IPS-11a (cell line): Measurements from ENCODE around the gene LYST.
"Not testable (repeated sequence)": the region's sequence is repeated elsewhere in the genome, so short reads cannot be mapped to it uniquely, and the experiment has no call there.

Experiments used
- H3K4me3 ChIP-seq: one replicate; pipeline ENCODE4 v1.5.1; 2013; ENCODE audit warnings: low read depth, low read length, control low read depth

Gene LYST

DNA sequence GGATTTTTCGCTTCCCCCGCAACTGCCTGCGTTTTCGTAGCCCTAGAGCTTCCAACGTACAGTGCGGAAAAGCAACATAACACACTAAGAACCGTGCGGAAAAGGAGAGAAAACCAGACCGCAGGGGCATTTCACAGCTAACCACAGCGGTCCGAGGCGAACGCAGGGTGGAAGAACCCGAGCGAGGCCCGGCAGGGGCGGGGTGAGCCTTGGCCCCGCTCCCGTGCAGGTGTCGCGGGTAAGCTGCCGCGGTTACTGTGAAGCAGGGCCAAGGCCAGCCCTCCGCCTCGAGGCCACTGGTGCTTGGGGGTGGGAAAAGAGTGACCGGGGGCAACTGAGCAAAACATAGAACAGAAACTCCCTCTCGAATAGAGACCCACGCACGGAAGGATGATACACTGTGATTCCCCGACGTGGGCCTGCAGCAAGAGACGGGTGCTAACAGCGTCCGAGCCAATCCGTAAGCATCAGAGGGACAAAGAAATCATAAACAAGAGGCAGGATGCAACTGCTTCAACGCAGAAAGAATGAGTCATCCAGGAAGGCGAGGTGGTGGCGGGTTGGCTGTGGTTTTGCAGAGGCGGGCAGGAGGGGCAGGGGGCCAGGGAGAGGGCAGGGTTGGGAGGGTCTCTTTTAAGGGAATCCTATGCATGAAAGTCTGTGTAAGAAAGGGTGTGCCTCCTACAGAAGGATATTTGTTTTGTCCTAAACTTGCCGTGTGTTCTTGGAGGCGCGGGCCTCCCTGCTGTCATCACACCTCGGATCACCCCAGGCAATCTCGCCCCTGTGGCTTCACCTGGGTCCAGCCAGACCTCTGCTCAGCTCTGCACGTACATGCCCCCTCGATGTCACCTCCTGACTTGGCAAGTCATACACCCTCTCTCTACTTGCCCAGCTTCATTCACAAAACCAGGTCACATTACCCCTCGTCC is 224.4 kb downstream of the LYST start:
- no peak overlapping the region for H3K4me3 ChIP-seq

DNA sequence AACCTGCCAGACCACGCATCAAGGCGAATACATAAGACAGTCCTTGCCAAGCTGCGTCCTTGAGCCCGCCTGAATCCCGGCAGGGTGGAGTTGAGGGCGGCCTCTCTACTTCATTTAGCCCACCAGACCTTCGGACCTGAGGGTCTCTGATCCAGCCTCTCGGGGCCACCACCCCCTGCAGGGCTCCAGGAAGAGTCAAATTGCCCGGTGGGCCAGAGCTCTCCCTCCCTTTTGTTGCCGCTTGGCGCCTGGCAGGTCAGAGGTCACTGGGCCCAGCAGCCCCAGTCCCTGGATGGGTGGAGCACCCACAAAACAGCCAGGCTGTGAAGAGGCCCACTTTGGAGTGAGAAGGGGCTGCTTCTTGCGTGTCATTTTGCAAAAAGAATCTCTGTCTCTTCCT is 226.1 kb downstream of the LYST start:
- no peak overlapping the region for H3K4me3 ChIP-seq

DNA sequence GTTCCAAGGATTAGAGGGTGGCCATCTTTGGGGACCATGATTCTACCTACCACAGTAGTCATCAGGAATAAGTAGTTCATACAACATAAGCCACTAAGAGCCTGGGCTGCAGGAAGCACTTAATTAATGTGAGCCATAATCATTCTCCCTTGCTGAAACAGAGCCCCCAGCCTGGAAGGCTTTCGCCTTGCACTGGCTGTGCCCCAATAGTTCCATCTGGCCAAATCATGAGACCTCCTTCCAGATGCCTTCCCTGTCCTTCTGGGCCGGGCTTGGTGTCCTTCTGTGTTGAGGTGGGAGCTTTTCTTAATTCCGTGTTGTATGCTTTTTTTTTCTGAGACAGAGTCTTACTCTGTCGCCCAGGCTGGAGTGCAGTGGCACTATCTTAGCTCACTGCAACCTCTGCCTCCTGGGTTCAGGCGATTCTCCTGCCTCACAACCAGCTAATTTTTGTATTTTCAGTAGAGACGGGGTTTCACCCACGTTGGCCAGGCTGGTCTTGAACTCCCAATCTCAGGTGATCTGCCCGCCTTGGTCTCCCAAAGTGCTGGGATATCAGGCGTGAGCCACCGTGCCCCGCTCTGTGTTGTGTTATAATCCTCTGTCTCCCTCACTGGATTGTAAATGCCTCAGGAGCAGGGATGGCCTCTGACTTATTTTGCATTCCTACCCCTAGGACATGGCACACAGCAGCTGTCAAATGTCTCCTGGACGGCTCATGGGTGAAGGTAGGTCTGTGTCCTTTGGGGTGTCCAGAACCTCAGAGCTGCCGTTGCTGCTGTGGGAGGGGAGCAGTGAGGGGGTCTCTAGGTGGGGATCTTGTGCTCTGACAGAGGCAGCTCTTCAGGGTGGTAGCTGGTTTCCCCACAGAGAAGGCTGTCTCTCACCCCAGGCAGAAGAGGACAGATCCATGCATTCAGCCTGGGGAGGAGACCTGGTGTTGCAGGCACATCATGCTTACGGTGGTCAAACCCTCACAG is 227.2 kb downstream of the LYST start:
- no peak overlapping the region for H3K4me3 ChIP-seq

DNA sequence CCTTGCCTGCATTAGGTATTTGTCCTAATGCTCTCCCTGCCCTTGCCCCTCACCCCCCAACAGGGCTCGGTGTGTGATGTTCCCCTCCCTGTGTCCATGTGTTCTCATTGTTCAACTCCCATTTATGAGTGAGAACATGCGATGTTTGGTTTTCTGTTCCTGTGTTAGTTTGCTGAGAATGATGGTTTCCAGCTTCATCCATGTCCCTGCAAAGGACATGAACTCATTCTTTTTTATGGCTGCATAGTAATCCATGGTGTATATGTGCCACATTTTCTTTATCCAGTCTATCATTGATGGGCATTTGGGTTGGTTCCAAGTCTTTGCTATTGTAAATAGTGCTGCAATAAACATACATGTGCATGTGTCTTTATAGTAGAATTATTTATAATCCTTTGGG is 228.1 kb downstream of the LYST start:
- not testable (repeated sequence) for H3K4me3 ChIP-seq

DNA sequence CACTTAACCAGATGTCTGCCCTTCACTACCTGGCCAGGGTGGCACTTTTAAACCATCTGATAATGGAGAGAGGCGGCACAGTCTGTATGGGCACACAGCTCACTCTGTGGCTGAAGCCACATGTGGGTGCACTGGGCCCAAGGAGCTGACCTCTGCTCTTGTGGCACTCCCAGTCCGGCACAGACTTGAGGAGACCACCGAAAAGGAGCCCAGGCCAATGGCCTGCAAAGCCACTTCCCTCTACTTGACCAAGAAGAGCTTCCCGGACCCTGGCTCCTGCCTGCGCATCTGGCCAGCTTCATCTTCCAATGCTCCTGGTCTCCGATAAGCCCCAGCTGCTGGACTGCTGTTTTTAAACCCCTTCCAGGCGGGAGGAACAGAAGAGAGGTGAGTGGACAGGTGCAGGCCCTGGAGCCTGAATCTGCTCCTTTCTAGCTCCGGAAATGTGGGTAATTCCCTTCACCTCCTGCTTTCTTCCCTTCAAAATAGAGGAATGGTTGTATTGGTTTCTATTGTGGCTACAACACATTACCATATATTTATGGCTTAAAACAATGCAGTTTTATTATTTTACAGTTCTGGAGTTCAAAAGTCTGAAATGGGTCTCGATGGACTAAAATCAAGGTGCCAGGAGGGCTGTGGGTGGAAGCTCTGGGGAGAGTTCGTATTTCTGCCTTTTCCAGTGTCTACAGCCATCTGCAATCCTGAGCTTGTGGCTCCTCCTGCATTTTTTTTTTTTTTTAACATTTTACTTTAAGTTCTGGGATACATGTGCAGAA is 228.8 kb downstream of the LYST start:
- H3K4me3 ChIP-seq, result no peak overlapping the region

DNA sequence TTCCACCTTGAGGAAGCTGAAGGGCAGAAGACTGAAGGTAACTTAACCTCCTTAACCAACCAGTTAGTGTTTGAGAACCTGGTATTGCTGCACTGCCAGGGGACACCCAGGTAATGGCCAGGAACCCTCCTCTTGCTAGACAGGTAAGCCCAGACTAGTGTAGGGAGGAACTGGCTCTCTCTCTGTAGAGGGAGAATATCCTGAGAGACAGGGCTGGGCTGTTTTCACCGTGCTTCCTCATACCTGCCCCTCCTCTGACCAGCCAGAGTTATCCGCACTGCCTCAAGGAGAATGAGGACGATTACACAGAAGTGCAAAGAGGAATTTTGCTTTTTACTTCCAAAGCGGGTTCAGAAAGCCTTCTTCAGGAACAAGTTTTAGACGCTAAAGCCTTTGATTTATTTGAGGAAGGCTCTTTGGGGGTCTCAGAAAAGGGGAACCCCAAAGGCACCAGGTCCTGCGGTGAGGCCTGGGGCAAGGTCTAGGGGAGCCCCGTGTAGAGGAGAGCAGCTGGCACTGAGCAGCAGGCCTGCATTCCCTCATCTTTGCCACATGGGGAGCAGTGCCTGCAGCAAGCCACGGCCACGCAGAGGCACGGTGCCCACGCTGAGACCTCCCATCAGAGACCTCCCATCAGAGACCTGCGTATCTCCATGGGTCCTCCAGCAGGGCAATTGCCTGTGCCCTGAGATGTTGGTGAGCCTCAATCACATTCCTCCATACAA is 230.6 kb downstream of the LYST start:
- H3K4me3 ChIP-seq, result no peak overlapping the region

DNA sequence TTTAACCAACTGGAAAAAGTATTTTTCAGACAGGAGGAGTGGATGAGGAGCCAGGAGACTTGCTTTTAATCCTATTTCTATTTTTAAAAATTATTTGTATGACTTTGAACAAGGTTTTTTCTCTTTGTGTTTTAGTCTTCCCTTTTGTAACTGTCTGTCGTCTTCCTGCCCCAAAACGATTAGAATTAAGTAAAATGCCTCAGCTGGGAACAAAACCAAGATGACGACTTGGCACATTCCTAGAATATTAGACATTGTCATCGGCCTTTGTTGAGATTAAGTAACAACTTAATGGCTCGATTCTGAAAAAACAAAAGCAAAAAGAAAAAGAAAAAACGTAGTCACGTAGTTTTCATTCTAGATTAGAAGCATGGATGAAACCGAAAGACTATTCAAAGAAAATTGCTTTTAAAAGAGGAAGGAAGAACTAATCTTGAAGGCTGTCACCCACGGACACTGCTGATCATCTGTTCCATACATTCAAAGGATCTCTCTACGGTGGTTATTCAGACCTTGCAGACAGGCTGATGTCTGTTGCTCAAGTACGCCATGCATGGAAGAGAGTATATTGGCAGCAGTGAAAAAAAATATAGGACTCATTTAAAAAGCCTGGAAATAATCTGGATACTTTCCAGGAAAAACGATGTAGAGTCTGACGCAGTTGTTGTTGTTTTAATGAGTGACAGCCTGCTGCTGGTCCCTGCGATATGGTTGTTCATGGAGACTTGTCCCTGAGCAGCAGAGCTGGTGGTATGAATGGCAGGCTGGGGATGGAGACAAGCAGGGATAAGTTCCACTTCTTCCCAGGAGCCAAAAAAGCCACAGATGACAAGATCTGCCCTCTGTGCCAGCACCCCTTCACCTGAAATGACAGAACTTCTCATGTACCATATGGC is 234.0 kb downstream of the LYST start:
- no peak overlapping the region for H3K4me3 ChIP-seq

DNA sequence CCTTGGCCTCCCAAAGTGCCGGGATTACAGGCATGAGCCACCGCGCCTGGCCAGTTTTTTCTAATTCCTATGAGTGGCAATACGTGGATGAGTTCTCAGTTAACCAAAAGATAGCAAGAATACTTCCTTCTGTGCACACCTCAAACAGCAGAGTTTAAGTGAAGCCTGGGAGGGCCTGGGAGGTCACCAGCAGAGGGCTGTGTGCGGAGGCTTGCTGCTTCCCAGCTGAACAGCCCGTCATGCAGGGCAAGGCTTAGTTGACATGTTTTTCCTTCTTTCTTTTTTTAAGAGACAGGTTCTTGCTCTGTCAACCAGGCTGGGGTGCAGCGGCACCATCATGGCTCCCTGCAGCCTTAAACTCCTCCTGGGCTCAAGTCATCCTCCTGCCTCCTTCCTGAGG is 234.9 kb downstream of the LYST start:
- no peak overlapping the region for H3K4me3 ChIP-seq

DNA sequence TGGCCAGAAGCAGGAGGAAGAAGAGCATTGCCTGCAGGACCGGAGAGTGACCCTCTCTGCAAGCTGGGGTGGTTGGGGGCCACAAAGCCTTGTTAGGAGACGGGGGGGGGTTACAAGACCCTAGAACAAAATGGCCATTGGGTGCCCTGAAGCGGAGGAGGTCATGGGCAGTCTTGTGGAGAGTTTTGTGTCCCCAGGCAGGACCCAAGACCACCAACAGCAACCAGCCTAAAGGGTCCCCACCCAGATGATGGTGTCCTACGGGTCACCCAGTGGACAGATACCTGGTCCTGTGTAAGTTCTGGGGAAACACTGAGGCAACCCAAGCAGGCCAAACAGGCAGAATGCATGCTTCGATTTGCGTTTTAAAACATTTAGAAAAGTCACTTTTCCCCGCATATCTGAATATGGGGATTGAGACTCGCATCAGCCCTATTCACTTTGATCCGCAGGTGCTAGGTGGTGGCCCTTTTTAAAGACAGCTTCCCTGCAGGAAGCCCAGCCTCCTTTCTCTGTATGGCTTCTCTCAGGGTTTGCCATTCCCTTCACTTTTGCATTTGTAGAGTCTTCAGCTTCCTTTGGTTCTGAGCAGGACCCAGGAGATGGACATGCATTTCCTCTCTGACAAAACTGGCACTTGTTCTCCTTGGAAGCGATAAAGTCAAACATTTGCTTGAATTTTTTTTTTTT is 238.2 kb downstream of the LYST start:
- no peak overlapping the region for H3K4me3 ChIP-seq

DNA sequence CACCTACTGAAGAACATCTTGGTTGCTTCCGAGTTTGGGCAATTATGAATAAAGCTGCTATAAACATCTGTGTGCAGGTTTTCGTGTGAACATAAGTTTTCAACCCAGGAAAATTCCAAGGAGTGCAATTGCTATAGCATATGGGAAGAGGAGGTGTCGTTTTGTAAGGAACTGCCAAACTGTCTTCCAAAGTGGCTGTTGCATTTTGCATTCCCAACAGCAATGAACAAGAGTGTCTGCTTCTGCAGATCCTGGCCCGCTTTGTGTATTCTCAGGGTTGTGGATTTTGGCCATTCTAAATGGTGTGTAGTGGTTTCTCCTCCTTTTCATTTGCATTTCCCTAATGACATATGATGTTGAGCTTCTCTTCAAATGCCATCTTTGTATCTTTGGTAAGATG is 240.9 kb downstream of the LYST start:
- no peak overlapping the region for H3K4me3 ChIP-seq

DNA sequence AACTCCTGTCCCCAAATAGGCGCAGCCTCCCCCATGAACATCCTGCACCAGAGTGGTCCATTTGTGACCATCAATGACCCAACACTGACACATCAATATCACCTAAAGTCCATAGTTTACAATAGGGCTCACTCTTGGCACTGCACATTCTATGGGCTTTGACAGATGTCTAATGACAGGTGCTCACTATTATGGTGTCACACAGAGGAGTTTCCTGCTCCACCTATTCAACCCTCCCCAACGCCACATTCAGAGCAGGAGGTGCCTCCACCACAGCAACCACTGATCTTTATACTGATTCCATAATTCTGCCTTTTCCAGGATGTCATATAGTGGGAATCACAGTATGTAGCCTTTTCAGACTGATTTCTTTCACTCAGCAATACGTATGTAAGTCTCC is 241.4 kb downstream of the LYST start:
- H3K4me3 ChIP-seq, result no peak overlapping the region

DNA sequence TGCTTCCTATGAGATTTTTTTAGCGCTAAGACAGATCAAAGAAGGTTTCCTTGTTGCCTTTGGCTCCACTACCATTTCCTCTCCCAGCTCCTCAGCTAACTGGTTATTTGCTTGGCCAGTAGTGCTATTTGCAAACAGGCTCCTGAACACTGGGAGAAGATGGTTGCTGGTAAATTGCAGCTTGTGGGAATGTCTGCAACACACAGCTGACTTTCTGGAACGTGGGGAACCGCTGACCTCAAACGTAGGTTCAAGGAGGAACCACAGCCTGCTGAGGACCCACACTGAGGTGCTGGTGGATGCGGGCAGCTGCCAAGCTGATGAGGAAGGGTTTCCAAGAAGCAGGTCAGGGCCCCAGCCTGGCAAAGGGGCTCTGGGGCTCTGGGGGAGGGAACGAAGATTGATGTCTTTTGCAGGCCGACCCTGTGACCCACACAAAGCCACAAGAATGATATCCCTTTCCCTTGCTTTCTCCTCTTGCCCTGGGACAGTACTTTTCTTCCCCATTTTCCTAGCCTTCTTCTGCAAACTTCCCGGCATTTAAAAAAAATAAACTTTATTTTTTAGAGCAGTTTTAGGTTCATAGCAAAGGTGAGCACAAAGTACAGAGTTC is 241.9 kb downstream of the LYST start:
- H3K4me3 ChIP-seq, result no peak overlapping the region

DNA sequence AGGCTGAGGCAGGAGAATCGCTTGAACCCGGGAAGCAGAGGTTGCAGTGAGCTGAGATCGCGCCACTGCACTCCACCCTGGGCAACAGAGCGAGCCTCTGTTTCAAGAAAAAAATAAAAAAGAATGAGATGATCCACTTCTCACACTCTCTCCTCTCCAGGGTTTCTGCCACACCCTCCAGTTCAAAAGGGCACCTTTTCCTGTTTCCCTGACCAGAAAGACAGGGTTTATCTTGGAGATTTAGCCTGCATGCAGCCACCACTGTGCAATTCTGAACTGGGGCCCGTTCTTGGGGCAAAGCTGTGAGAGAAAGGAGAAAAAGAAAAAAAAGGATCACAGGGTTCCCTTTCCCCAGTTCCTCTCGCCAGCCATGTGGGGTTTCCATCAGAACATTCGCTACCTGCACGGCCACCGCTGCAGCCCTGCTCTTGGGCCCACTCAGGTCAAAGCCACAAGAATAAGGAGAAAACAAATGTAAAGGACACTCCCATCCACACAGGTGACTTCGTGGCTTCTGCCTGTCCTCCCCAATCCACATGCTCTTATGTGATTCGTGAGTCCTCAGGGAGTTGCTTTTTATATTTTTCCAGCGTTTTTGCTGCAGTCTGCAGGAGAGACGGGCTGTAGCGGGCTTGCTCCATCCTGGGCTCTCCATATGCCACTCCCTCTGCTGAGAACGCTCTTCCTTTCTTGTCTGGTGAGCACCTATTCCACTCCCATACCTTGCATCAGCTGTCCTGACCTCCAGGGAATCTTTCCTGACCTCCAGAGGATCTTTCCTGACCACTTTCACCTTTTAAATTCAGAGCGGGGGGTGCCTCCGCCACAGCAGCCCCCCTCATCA is 243.5 kb downstream of the LYST start:
- H3K4me3 ChIP-seq, result no peak overlapping the region

DNA sequence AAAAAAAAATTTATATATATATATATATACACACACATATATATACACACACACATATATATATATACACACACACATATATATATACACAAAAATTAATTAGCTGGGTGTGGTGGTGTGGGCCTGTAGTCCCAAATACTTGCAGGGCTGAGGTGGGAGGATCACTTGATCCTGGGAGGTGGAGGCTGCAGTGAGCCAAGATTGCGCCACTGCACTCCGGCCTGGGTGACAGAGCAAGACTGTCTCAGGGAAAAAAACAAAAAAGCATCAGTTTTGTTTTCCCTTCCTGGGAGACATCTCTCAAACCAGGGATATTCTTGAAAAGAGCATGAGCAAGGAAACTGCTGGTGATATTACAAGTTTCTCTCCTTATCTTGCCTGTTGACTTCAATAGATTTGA is 247.6 kb downstream of the LYST start:
- H3K4me3 ChIP-seq, result not testable (repeated sequence)

DNA sequence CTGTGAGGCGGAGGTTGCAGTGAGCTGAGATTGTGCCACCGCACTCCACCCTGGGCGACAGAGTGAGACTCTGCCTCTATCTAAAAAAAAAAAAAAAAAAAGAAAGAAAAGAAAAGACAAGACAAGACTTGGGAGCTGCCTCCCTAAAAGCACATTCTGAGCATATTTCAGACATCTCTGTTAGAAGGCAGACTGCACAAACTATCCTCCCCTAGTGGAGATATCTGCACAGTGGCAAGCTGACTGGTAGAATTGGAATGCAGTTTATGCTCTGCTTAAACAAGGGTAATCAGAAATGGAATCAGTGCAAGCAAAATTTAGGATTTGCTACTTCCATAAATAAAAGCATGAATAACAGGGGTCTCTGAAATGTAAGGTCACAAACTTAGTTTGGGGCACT is 248.9 kb downstream of the LYST start:
- no peak overlapping the region for H3K4me3 ChIP-seq

DNA sequence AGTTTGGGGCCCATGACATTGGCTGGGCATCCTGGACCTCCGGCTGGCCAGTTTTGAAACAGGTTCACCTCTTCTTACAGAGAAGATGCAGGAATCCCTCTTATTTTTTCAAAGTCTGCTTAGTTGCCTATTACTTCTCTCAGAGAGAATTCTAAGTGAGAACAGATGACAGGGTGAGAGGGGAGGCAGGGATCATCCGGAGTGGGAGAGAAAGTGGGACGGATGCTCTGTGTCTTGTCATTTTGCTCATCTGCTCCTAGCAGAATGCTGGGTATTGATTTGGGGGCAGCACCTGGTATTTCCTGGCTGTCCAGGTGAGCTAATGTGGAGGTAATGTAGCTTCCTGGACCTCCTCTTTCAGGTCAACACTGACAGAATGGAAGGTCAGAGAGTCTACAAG is 249.6 kb downstream of the LYST start:
- H3K4me3 ChIP-seq, result no peak overlapping the region

DNA sequence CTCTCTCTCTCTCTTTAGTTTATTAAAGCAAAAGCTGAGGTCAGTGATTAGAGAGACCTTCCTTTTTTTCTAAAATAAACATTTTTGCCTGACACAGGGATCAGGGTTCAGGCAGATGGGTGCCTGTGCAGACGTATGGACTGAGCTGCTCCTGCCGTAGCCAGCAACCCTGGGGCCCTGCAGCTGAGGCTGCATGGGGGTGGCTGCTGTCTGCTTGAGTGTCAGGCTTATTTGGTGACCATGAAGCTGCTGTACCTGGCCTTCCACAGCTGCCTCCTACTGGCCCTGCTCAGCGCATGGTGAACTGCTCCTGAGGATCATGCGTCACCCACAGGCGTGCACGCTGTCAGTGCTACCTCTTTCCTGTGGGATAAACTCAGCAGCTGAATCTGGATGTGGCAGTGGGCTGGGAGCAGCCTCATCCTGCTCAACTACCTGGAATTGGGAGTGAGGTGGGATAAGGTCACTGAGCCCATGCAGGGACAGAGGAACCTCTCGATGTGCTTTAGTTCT is 252.2 kb downstream of the LYST start:
- no peak overlapping the region for H3K4me3 ChIP-seq
